Mammary epithelial cell (primary cell): ENCODE data around the gene C8A.

Experiments
- CTCF ChIP-seq, 2 donors: IDR thresholded peaks in 1 of 2; conservative IDR thresholded peaks in 1 of 2; 2 replicates each; pipeline ENCODE4 v1.5.1; 2011 to 2012; ENCODE audit warnings: inconsistent platforms in 2 of 2, low read length in 2 of 2, mild to moderate bottlenecking in 2 of 2, control low read depth in 1 of 2, low read depth in 1 of 2; ENCODE audit not compliant: insufficient read depth in 1 of 2; ENCODE audit errors: extremely low read depth in 1 of 2
- EZH2 ChIP-seq: IDR thresholded peaks from 2 replicates; pipeline ENCODE4 v1.6.1; 2012; ENCODE audit warnings: low read length, inconsistent platforms, borderline replicate concordance

DNA sequence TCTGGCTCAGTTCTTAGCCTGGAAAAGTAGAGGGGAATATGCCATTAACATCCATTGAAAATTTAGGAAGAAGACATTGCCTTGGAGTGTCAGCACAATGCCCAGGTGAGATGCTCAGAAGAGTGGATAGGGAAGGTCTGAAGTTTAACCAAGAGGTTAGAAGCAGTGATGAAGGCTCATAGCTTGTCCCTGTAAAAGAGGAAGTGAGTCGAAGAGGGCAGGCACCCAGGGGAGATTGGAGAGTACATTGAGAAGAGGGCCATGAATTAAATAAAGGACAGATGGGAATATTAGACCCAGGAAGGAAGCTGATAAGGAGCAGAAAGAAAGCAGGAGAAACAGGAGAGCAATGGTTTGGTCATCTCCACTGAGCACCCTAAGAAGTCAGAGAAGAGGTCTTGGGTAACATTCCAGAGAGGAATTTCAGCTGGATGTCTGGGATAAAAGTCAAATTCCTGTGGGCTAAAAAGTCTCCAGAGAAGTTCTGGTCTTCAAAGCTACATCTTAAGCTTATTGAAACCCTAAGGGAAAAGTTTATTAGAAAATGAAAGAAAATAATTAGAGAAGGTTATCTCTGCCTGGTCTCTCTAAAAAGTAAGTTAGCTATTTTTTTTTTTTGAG lies 93.9 kb downstream of the C8A start:
- no peak for TF ChIP-seq EZH2
- no peak for TF ChIP-seq CTCF (conservative IDR thresholded peaks at IDR 0.05 in 1 of 2, IDR thresholded peaks at IDR 0.05 in 1 of 2; ENCODE audit: extremely low read depth in 1 of 2, insufficient read depth in 1 of 2, low read depth in 1 of 2, low read length in 2 of 2)
